Left renal cortex interstitium (tissue), 4 donors: ENCODE measurements around the gene RANBP3. TPM values are rescaled to one million over a fixed set of nuclear protein-coding genes. Genes with fewer than 3 reads are reported as not detected.

Experiments used
- DNase-seq, 4 donors: peaks; one replicate each; pipeline ENCODE4 v3.0.0-alpha.2; 2013; ENCODE audit warnings: low read depth in 4 of 4, low spot score in 2 of 4, missing footprints in 1 of 4
- polyA plus RNA-seq, 4 donors: library from polyadenylated mRNA; unstranded; fragments of 120-200 nt; gene quantifications; one replicate each; pipeline ENCODE4 v1.2.1, GENCODE V29; 2013; ENCODE audit not compliant: insufficient read length in 4 of 4

Gene RANBP3
- polyA plus RNA-seq, 4 donors: 67.7 to 73.7 (median 72.4) TPM

DNA sequence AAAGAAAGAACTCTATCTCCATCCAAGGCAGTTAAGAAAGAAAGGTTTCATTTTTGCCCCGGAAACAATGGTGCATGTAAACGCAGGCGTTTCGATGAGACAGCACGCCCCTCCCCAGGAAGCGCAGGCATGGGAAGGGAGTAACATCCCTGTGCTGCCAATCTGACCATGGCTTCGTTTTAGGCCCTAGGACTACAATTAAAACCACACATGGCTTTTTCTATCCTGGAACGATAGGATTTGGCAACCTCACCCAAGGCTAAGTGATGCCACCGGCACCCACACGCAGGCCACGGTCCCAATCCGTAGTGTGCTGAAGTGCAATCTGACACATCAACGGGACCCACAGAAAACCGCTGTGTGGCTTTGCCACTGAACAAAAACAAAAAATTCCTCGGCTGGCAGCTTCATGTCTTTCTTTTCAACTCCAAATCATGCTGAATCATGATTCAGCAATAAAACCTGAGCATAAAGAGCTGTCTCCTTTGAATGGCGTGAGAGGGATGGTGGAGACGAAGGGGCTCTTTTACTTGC is 24.2 kb downstream of the RANBP3 start:
- no peak for DNase-seq

DNA sequence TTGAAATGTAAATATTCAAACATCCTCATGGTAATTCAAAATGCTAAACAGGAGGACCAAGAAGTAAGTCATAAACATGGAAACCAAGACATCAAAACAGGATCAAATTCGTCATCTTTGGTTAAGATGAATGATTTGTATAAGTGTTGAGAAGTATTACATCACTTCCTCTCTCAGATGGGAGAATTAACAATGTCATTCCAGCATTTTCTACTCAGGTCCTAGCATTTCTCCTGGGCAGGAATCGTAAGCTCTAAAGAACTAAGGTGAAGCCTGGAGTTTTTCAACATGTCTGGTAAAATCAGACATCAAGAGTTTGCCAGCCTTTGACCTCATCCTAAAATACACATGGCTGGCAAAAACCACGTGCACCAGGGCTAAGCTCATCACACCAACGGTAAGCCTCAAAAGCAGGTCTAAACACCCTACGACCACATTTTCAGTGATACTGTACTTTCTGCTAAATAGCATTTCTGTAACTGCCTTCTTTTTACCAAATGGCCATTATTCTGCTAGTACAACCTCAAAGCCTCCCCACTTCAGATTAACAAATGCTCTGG is 24.8 kb downstream of the RANBP3 start:
- no peak for DNase-seq

DNA sequence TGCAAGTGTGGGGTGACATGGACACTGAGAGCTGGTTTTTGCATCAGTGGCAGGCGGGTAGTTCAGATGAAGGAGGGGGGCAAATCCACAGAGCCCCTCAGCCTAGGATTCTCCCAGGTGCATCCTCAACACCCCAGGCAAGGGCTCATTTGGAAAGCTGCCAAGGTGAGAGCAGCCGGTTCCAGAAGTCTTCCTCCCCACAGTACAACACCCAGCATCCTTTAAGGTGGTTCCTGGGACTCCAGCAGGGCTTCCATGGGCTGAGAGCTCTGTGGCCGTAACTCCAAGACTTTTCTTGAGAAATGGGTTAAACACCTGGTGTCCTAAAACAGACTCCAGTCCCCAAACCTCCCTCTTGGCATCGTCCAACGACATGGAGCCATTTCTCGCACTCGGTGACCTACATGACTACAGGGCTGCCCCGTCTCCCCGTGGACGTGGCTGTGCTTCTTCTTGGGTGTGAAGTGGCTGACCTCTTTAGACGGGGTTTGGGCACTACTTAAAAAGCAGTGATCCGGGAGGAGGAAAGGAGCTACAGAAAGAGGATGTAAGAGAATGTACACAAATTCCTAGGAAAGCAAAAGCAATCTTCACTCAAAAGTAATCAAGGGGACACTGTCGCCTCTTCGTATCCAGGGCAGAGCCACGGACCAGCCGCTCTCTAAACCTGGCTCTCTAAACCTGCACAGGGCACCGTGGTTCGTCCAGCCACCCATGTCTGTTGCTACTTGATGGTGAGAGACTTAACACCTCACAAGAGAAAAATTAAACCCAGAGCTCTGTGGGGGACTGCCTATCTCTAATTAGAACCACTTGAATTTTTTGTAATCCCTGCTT is 25.5 kb downstream of the RANBP3 start:
- no peak for DNase-seq

DNA sequence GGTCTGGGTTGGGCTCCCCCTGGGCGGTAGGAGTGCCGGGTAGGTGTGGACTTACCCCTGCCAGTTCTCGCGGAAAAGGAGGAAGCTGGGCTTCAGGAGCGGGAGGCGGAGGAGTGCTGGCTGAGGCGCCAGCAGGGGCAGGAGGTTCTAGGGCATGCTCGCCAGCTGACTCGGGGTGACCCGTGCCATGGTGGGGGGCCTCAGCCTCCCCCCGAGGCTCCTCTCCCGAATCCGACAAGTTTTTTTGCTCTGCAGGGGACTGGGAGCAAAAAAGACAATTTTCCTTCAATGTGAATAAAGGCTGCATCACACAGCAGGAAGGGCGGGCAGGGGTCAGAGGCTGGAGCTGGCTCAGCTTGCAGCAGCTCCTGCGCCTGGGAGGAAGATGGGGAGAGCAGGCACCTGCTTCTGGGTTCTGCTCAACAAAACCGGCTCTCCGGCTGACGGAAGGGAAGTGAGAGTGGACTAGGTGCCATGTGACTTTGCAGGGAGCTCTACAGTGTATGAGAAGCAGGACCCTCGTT is 26.5 kb downstream of the RANBP3 start:
- DNase-seq: no peak

DNA sequence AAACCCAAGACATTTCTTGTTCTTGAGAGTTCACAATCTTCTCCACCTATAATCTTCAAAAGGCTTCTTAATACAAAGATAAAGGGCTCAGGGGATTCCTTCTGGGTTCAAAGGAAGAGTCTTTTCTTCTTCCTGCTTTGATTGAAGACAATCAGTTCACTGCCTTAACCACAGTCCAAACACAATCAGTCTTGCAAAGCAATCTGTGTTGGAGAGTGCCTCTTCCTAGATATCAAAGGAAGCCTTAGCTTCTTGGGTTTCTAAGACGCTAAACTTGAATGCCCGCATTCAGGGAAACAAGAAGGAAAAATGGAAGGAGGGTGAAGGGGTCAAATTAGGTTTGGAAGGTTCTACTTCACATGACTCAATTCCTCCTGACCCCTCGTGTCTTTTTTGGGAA is 27.2 kb downstream of the RANBP3 start:
- DNase-seq: no peak

DNA sequence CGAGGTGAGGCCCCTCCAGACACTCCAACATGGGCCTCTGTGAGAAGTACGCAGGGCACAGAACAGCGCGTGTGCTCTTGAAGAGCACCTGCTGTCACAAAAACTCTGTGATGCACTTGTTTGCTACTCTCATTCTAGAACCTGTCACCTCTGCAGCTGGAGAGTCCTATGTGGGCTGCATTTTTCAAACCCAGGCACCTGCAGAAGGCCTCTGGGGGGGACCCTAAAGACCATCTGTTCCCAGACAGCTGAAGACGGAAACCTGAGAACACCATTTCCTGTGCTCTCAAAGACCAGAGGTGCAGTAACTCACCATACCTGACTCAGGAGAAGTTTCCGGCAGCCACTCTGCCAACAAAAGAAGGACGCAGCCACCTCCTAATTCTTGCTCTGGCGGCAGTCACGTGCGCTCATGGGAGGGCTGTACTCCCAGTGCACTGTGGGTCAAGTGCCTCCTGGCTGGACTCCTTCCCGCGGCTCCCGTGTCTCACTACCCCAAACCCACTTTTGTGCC is 28.1 kb downstream of the RANBP3 start:
- no peak for DNase-seq

DNA sequence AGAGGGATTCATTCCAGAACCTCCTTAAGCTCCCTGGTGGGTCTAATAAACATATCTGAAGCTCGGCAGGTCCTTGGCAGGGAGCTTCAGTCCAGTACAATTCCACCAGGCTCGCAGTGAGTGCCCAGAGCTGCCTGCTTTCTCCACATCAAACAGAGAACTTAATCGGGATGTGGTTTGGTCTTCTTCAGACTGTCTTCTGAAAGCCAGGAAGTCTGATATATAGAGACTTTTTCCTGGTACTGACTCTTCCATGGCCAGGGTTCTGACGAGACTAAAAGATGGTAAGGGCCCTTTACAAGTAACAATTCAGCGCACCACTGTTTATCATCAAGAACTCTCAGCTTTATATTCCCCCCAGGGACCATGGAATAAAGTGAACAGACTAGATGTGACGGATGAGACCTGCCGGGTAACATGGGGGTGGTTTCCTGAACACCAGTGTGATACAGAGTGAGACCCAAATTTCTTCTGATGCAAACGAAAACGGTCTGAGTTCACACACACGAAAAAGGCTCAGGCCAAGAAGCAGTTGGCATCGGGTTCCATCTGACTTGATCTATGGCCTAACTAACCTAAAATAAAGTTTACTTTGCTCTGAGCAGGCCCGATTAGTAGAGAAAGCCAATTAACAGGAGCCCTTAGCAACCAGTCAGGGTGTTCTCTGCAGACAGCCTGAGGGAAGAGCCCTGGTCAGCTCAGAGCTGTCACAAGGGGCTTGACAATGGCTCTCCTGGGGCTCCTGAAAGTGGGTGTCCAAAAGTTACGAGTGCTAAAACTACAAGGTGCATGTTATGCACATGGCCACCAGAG is 29.0 kb downstream of the RANBP3 start:
- DNase-seq: no peak

DNA sequence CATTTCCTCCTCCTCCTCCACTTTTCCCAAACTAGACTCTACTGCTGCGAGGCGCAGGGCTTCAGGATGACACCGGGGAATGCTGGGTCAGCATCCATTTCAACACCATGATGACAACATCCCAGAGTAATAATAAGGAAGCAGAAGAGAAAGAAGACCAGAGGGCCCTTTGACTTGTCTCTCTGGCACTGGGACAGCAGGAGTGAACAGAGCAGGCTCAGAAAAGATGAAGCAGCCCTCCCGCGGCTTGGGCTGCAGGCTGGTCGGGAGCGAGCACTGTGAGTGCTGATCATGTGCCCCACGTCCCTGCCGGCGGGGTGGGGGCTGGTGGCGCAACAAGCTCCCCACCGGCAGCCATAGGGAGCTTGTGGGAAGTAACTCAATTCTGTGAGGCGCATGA is 30.5 kb downstream of the RANBP3 start:
- no peak for DNase-seq

DNA sequence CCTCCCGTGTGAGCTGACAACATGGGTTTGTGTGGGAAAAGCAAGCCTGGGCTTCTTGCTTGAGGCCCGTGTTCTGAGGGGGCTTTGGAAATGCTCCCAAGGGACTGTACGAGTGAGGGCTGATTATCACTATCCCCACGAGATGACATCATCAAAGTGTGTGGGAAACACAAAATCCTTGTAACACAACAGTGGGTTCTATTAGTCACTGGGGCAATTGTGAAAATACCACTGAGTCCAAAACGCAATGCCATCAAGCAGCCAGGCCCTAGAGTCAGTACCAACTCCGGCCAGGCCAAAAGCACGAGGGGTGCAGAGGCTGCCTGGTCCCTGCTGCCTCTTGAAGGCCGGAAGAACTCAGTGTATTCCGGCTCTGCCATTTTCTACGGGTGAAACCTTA is 34.3 kb downstream of the RANBP3 start:
- no peak for DNase-seq

DNA sequence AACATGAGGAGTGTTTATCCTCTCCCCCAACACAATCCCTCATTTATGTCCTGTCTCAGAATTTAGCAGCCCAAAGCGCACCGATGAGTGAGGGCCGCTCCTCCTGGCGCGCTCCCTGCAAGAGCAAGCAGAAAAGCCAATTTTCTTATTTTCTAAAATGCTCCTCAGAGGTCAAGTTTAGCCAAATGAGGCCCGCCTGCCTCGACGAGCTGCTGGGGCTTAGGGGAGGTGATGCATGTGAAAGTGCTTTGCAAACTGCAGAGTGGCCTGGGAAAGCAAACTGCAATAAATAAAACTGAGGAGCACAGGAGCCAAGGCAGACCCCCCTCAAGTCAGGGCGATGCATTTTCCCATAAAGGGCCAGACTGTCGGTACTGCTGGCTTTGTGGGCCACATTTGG is 34.9 kb downstream of the RANBP3 start:
- no peak for DNase-seq

DNA sequence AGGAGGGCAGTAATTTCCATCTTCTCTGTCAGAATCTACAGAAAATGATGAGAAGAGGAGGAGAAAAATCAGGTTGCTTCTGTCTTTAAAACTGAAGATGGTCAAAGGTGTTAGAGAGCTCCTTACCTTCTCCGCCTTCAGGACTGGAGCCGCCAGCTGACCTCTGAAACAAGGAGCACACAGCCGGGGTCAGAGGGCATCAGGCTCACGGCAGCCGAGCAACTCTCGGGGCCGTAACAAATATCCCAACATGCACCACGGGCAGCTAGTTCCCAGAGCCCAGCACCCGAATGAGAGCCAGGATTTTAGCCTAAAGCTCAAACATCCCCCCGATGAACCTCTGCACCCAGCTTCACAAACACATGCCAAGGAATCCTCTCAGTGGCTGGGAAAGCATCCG is 36.3 kb downstream of the RANBP3 start:
- no peak for DNase-seq

DNA sequence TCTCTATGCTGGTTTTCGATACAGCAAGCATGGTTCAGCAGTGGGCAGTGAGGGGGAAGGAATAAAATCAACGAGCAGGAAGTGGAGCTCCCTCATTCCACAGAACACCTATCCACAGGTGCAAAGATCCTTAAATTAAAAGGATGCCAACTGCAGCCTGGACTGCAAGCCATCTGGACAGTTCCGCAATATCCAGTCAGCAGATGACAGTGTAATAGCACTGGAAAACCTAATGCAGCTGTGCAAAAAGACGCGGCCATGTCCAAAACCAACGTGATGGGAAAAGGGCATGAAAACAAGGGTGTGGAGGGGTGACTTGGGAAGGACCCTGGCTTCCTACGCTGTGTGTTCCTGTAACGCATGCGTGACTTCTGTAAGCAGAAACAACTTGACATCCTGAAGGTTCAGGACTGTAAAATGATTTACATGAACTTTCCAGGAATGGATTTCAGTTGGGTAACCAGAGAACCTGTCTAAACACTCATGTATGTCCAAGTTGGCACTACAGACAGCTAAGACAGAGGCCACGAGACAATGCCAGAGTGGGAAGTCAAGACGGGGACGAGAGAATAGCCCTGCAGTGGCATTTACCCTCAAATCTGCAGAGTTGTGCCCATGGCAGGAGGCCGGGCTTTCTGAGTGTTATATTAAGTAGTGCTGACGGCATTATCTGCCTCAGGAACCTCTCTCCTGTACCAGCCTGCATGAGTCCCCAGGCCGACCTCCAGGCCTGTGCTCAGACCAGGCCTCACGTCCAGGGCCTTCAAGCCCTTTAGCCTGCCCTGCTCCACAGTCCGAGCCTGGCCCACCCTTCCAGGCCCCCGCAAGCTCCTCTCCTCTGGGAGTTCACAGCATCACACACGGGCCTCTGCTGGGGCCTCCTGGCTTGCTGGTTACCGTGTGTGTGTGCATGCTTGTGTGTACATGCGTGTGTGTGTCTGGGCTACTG is 37.4 kb downstream of the RANBP3 start:
- no peak for DNase-seq

DNA sequence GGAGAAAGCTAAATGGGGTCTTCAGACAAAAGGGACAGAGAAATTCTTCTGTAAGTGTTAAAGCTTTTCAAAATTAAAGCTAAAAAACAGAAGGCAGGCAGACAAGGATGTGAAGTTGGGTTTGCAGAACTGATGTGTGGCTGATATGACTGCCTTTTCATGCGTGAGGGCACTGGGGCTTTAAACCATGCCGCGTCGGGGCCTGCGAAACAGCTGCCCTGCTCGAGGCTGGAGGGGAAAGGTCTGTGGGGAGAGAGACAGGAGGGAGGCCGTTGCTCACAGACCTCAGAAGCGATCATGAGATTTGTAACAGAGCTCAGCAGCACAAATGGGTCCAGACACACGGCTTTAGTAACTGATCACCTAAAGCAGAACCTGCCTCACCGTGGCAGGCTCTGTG is 40.4 kb downstream of the RANBP3 start:
- no peak for DNase-seq

DNA sequence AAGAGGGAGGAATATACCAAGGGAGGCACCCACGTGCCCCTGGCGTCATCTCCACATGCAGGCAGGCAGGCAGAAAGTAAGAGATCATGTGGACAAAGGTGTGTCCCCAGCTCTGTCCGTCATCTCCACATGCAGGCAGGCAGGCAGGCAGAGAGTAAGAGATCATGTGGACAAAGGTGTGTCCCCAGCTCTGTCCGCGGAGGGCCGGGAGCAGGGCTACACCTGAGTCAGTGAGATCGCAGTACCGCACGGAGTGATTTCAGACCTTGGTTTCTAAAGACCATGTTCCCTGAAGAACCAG is 41.7 kb downstream of the RANBP3 start:
- no peak for DNase-seq

DNA sequence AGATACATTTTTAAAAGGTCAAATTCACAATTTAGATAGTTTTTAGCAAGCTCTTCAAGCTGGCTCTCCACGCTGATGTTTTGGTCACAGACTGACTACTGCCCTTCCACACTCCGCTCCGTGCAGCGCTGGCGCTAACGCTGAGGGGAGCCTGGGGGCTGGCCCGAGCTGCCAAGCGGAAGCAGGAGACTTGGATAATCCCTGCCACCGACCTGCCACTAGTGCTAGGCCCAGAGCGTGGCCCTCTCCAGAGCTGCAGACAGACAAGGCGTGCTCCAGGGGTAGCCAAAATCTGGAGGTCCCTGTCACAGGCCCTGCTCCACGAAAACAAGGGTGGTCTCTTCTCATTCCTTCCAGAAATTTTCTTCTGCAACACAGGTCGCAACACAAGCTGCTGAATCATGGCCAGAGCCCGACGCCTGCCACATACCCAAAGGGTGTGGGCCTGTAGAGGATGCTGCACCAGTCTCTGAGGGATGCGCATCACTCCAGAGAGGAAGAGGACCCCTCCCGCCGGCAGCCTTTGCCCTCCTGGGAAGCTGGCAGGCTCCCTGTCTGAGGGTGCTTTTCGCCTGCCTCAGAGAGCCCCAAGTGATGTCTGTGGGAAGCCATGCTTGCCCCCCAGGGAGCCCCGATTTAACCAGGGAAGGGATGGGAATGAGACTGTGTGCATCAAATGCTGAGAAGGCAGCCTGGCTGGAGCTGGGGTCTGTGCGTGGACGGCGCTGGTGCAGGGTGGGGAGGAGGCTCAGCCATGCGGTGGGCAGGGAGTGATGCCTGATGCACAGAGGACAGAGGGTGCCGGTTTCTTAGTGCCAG is 42.3 kb downstream of the RANBP3 start:
- DNase-seq: no peak

DNA sequence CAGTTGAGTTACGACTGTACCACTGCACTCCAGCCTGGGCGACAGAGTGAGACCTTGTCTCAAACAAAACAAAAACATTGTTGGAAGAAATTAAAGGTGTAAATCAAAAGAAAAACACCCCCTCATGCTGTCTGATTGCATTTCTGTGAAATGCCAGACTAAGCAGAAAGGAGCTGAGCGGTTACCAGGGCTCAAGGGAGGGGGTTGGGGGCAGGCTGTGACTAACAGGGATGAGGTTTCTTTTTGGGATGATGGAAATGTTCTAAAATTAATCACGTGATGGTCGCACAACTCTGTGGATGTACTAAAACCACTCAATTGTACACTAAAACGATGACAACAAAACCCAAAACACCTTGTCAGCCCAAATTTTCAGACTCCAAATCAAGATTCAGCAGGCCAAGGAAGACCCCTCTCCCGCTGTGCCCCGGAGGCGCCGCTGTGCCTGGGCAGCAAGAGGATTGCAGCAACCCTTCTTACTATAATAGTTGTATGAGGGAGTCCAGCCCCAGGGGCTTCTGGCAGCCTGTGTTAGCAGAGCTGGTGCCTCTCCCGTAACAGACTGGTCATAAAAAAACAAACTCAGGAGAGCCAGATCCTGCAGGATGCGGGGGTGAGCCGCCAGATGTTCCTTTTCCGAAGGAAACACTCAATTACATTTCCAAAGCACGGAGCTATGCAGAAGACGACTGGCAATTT is 43.0 kb downstream of the RANBP3 start:
- DNase-seq: peak in 1 of 4 donors; percentile 48

DNA sequence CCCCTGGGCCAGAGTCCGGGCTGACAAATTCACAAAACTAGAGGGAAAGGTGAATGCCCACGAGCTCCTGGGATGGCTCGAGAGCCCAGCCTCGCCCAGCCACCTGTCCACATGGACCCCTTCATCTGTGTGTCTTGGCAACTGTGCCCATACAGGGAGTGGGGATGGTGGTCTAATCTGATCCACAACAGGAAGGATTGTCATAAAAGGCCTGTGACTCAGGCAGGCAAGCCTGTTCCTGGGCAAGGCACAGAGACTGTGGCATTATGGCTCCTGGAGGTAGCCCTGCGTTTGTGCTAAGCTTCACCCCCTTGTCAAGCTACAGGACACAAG is 43.9 kb downstream of the RANBP3 start:
- no peak for DNase-seq

DNA sequence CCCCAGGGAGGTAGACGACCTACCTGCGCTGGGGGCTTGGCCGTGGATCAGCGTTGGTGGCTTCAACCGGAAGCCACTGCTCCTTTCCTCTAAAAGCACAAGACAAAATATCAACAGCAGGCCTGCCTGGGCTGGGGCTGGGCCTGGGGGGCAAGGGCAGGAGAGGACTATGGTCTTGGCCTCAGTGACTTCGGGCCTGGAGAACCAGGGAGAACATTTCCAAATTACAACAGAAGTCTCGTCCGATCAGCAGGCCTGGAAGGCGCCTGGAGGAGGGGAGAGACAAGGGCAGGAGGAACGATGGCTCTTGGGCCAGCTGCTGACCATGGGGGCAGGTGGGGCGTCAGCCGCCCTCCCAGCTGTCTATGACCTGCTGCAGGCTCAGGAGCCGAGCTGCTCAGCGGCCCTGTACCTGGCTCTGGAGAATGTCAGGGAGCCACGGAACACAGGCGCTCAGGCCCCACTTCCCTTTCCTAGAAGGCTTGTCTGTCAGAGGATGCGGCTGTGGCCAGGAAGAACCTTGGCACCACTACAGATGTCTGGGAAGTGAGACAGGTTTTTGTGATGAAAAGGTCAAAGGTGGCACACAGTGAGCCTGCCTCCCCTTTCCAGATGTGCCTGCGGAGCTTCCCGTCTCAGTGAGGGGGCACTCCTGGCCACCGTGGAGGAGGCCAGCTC is 44.4 kb downstream of the RANBP3 start:
- DNase-seq: no peak
